GM18909 (cell line): Measurements from ENCODE around the gene ATP5ME.

Experiments used
- ATAC-seq: cut with Tn5 transposase; IDR thresholded peaks from one replicate; pipeline ENCODE4 v1.9.1; 2021; ENCODE audit warnings: mild to moderate bottlenecking; ENCODE audit not compliant: unreplicated experiment, poor library complexity

Gene ATP5ME

DNA sequence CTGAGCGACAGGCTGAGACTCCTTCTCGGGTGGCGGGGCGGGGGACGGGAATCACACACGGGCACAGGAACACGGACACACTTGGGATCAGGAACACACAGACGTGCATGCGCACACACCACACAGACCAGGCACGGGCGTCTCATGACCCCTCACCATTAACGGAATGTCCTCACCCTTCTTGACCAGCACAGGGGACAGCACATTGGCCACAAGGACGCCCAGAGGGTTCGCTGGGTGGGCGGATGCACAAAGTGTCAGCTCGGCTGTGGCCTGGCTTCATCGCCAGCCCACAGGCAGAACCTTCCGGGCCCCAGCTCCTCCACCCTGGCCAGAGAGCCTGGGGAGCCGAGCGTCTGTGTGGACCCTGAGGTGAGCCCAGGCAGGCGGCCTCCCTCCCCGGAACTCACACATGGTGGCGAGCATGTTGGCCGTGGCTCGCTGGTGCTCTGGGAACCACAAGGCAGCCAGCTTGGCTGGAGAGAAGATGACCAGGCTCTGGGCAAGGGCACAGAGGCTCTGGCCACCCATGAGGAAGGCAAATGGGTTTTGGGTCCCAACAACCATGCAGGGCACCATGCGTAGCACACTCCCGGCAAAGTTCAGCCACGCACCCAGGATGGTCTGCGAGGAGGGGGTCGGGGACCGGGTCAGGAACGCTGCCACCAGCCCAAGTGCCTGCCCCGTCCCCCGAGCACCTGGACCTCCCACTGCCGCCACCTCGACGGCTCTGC lies 11.8 kb upstream of the ATP5ME start:
- ATAC-seq: no peak

DNA sequence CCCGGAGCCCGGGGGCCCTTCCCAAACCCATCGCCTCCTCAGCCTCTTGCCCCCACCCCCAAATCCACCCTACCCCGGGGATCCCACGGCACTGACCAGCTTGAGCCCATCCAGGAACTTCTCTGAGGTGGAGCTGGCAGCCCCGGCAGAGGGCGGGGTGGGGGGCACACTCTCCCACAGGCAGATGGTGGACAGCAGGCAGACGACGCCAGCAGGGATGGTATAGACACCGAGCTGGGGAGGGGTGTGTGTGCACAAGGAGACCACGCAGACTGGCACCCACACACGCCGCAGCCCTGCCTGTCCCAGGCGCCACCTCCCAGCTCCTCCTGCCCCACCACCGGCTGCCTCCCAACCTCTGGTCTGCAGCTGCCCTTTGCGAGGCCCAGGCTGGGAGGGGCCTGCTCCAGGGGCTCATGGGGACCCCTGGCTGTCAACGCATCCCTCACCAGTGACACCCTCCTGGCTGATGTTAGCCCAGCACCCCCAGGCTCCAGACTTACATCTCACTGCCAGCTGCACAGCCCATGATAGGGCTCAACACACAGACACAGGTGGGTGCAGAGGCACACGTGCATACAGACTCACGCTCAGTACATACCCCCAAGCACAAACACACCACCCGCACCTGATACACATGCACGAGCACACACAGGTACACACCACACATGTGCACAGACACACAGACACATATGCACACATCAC lies 10.7 kb upstream of the ATP5ME start:
- ATAC-seq: no peak

DNA sequence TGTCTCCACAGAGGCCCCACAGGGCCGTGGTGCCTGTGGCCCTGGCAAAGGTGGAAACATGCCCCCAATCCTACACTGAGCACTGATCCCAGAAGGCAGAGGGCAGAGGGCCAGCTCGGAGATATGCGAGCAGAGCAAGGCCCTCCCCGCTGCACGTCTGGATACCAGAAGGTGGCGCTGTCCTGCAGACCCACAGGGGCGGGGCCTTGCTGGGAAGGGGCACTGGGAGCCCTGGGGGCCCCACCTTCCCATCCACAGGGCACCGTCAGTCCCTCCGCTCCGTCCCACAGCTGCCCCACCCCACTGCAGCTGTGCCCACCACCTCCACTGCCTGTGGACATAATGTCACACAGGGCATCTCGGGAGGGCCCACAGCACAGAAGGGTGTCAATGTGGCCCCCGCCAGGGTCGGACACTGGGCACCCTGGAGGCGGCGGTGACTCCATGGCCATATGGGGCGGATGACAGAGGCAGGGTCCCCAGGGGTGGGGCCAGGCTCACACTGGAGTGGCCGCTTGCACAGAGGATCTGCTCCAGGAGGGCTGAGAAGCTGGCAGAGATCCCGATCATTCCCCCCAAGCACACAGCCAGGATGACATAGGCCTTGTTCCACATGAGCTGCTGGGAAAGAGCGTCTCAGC lies 10.0 kb upstream of the ATP5ME start:
- no peak for ATAC-seq

DNA sequence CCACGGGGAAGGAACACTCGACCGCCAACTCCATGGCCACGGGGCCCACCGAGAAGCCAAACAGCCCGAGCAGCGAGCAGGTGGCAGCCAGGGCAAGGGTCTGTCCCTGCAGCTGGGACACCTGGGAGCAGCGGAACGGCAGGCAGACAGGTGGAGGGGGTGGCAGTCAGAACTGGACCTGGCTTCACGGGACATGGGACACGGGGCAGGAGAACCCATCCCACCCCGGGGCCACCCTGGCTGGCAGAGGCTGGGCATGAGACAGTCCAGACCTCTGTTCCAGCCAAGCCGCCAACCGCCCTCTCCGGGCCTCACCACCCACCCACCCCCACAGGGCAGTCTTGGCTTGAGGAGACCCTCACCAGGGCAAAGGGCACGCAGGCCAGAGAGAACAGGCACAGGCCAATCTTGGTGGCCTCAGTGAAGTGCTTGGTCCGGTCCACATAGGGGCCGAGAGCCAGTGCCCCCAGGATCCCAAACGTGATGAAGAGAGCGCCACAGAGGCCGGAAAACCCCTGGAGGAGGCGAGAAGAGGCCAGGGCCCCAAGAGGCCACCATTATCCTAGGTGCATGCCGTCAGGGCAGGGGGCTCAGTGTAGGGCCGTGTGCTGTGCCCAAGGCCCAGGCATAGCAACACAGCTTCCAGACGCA lies 9.3 kb upstream of the ATP5ME start:
- ATAC-seq: no peak

DNA sequence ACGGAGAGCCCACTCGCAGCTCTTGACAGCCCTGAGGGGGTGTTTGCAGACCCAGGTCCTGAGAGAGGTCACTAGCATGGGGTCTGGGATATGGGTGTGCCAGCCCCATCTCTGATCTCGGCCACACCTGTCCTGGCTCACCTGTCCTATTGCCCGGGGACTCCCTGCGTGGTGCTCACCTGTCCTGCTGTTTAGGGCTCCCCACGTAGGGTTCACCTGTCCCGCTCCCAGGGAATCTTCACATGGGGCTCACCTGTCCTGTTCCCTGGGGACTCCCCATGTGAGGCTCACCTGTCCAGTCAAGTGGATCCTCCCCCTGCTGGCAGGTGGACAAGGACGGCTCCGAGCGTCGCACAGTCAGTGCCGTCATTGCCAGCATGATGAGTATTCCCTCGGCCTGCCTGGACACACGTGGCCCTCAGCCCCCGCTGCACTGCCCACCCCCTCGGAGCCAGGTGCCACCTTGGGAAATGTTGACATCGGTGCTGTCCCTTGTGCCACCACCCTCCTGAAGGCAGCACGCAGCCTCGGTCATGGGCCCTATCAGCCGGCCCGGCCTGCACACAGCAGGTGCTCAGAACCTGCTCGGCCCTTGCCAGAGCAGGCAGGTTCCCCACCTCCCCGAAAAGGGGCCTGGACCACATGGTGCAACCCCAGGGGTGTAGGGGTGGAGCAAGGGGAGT lies 8.6 kb upstream of the ATP5ME start:
- no peak for ATAC-seq

DNA sequence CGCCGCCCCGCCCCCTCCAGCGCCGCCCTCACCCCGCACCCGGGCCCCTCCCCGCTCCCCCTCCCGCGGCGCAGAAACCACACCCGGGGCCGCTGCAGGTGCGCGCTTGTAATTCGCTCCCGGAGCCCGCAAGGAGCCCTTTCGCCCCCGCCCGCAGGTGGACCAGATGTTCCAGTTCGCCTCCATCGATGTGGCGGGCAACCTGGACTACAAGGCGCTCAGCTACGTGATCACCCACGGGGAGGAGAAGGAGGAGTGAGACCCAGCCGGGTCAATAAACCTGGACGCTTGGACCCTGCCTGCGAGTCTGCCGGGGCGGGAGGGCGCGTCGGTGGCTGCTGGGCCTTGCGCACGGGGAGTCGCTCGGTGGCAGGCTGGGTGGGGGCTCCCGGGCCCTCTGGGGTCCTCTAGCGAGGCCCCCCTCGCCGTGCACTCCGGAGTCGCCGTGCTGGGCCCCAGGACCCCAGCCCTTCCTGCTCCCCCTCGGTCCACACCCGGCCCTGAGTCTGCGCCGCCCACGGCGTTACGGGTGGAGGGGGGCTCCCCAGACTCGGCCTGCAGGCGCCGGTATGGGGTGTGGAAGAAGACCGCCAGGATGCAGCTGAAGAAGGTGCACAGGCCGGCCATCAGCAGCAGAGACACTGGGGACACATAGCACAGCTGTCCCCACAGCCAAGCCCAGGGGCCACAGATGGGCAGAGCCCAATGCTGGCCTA lies 7.8 kb upstream of the ATP5ME start:
- ATAC-seq: no peak

DNA sequence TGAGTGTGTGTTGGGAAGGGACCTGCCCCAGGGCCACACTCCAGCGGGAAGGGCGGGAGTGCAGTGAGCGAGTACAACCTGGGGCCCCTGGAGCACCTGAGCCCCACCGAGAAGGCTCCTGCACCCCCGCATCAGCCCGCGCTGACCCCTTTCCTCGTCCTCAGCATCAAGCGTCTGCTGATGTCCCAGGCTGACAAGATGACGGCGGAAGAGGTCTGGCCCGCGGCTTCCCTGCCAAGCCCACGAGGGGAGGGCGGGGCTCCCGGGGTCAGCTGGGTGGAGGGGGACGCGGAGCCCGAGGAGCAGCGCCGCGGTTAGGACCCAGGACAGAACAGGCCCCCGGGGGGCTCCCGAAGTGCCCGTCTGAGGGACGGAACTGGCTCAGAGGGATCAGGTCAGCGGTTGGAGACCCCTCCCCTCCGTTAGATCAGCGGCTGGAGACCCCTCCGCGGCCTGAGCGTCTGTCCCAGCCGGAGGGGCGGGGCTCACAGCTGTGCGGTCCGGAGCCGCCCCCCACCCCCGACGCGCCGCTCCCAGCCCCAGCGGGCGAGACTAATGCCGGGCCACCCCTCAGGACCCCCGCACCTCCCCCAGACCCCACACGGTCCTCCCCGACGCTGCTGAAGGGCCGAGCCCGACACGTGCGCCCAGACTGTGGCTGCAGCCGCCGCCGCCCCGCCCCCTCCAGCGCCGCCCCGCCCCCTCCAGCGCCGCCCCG lies 7.0 kb upstream of the ATP5ME start:
- no peak for ATAC-seq

DNA sequence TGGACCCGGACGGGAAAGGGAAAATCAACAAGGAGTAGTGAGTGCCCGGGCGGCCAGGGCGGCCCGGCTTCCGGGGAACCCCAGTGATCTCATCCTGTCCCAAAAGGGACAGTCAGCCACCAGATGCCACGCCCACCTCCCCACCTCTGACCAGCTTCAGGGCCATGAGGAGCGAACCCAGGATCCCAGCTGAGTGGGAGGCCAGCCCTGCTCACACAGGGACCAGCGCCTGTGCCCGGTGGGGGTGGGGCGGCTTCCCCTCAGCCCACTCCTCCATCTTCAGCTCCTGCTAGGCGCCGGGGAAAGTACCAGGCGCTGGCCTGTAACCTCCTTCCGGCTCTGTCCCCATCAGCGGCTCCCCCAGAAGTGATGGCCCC lies 6.5 kb upstream of the ATP5ME start:
- ATAC-seq: no peak

DNA sequence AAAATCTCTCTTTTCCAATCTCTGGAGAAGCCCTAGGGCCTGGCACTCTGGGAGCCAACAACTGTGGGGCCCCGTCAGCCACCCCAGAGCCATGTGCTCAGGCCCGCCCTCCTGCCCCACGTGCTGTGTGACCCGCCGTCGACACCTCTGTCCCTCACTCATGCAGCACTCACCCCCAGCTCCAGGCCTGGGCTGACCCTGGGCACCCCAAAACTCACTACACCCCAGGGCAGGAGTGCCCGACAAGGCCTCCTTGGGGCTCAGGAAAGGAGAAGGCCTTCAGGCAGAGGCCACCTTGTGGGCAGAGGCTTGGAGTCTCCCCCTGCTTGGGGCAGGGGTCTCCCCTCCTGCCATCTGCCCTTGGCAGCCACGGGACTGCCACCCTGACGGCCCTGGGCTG lies 6.0 kb upstream of the ATP5ME start:
- ATAC-seq: no peak

DNA sequence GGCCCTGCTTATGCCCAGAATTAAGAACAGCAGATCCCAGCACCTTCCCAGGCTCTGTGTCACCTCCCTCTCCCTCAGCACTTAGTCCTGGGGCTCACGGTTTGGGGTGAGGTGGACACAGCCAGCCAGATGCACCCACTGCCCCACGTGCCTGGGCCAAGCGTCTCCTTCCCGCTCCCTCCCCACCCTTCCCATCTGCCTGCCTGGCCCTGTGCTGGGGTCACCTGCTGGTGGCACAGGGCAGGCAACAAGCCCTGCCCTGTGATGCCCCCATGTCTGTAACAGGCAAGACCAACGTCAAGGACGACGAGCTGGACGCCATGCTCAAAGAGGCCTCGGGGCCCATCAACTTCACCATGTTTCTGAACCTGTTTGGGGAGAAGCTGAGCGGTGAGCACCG lies 5.6 kb upstream of the ATP5ME start:
- ATAC-seq: no peak

DNA sequence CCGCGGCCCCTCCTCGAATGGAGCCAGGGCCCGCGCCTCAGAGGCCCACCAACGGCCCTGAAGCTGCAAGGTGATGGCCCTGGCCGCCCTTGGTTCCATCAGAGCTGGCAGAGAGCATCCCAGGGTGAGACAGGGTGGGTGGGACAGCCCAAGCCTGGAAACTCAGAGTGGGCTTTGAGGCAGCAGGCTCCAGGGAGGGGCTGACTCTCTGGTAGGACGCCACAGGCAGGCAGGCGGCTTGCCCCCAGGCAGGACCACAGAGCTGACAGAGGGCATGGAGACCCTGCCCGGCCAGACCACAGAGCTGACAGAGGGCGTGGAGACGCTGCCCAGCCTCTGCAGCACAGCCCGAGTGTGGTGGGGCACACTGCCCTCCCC lies 5.0 kb upstream of the ATP5ME start:
- ATAC-seq: no peak

DNA sequence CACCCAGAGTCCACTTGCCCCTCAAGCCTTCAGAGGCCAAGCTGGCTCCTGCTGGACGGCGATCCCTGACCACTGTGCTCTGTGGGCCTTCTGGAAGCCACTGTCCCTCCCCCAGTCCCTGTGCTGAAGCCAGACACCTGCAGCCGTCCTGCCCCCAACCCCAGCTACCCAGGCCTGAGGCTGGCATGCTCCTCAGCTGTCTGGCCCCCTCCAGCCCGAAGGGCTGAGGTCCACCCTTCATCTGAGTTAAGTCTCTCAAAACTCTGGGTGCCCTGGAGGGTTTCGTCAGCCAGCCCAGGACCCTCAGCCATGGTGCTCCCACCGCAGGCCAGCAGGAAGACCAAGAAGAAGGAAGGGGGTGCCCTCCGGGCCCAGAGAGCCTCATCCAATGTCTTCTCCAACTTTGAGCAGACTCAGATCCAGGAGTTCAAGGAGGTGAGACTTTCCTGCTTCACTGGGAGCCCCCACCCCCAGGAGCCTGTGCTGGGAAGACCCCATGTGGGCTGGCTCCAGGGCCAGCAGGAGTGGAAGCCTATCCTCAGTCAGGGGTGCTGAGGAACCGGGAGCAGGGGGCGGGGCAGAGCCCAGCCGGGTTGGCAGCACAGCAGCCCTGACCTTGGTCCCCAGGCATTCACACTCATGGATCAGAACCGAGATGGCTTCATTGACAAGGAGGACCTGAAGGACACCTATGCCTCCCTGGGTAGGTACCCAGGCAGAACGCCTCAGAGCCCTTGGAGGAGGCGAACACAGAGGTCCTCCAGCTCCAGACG lies 4.4 kb upstream of the ATP5ME start:
- ATAC-seq: no peak

DNA sequence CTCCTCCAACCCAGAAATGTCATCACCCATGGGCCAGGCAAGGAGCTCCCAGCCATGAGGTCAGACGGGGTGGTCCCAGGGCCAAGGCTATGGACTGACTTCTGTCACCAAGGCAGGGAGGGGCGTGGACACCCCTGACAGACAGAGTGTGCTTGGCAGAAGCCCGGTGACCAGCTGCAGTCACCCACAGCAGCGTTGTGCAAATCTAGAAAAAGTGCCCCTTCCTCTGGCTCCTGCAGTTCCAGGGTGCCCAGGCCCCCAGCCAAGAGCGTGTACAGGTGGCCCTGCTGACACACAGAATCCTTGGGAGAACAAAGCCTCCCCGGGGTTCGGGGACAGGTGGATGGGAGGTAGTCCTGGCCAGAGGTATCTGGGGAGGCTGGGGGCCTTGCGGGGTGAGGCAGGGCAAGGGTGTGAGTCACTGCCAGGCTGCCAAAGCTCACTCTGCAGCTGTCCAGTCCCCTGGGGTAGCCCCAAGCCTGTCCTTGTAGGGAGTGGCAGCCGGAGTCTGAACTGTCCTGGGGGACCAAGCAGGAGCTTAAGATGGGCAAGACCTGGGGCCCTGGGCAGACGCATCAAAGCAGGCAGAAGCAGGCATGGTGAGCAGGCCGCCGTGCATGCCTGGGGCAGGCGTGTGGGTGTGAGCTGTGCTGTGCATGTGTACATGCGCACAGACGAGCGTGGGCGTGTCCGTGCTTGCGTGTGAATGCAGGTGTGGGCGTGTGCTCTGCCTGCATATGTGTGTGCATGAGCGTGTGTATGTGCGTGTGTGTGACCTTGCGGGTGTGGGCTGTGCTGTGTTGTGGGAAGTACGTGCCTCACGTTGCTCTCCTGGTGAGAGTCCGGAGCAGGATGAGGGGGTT lies 3.6 kb upstream of the ATP5ME start:
- no peak for ATAC-seq

DNA sequence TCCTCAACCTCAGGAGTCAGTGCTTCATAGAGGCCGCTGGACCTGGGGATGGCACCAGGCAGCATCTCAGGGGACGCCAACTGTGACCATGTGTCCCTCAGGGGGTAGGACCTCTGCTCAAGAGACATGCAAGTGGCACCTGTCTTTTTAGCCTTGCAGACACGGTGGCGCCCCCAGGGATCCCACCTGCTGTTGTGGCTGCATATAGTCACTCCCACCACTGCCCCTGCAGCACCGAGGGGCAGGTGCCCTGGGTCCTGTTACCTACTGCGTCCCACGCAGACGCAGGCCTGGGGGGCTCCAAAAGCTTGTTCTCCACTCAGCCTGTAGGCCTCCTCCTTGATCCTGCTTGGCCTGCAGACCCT lies 2.8 kb upstream of the ATP5ME start:
- no peak for ATAC-seq

DNA sequence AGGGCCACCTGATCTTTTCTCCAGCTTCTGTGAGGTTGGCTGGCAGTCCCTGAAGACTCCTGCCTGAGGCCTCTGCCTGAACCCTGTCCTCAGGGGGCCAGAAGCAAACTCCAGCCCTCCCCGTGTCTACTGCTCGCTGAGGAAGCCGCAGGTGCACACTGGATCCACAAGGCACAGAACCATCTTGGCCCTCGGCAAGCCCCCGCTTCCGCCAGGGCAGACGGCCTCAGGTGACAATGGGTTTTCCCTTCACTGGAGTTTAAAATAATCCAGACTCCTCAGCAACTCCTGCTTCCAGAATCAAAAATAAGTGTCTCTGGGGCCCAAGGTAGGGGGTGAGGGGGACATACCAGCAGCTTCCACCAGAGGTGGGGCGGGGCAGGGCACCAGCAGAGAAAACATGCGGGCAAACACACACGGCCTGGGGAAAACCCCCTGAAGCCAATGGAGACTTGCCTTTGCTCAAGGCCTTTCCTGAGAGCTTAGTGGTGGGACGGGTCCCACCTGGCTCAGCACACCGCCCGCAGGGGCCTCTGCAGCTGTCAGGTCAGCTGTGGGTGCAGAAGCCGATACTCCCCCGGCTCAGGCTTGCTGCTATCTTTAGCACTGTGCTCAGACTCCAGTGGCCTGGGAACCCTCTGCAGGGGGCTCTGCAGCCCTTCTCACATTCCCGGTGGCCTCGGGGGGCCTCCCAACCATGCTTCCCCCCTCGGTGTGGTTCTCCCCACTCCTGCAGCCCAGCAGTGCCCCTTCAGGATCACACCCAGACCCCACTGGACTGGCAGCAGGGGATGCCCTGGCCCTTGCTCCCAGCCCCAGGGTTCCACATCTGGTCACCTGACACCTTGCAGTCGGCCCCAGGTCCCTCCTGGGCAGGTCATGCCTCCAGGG lies 2.1 kb upstream of the ATP5ME start:
- peak; percentile 34 for ATAC-seq

DNA sequence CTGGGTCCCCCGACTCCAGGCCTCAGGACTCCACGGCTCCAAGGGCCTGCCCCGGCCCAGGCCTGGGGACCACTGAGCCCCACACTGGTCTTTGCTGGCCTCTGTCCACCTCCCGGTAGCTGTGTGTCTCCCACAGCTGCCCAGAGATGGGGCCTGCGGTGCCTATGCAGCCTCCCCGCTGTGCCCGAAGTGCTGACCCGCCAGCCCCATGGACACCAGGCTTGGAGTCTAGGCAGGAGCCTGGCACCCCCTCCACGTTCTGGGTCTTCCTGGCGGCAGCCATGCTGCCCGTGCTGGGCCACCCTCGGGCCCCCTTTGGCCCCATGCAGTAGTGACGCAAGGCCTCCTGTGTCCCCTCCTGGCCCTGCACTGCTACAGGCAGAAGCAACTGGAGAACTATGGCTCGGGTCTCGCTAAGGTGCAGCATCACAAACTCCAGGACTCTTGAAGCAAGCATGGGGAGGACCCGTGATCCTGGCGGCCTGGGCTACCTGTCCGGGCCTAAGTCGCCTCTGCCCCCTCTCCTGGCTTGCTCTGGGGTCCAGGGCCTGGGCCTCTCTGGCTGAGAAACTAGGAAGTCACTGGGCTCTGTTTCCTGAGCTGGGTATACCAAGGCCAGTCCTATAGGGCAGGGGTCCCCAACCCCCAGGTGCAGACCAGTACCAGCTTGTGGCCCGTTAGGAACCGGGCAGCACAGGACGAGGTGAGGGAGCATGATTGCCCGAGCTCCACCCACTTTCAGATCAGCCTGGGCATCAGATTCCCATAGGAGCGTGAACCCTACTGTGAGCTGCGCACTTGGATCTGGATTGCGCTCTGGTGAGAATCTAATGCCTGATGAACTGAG lies 1.2 kb upstream of the ATP5ME start:
- ATAC-seq: peak; percentile 4
